Fibroblast of pulmonary artery (primary cell): ENCODE data around the gene BASP1.

Experiments used
- DNase-seq: peaks from one replicate; pipeline ENCODE4 v3.0.0-alpha.2; 2010; ENCODE audit warnings: low read depth
- H3K4me3 ChIP-seq: replicated peaks from 2 replicates; pipeline ENCODE4 v1.5.1; 2011; ENCODE audit warnings: low read depth, mild to moderate bottlenecking, control low read depth, low read length, moderate library complexity
- CTCF ChIP-seq: IDR thresholded peaks from 2 replicates; pipeline ENCODE4 v1.5.1; 2011; ENCODE audit warnings: mild to moderate bottlenecking, control low read depth, low read length, inconsistent platforms; ENCODE audit errors: missing control alignments

Gene BASP1

GRCh38 chr5:17282283-17283120 lies 65.1 kb downstream of the BASP1 start:
- no peak for TF ChIP-seq CTCF
- H3K4me3 ChIP-seq: no peak overlapping the region
- no peak for DNase-seq

- DNase-seq: no peak
- TF ChIP-seq CTCF: no peak
- H3K4me3 ChIP-seq: no peak overlapping the region
Measured at GRCh38 chr5:17283121-17283415, 65.6 kb downstream of the BASP1 start.

DNA sequence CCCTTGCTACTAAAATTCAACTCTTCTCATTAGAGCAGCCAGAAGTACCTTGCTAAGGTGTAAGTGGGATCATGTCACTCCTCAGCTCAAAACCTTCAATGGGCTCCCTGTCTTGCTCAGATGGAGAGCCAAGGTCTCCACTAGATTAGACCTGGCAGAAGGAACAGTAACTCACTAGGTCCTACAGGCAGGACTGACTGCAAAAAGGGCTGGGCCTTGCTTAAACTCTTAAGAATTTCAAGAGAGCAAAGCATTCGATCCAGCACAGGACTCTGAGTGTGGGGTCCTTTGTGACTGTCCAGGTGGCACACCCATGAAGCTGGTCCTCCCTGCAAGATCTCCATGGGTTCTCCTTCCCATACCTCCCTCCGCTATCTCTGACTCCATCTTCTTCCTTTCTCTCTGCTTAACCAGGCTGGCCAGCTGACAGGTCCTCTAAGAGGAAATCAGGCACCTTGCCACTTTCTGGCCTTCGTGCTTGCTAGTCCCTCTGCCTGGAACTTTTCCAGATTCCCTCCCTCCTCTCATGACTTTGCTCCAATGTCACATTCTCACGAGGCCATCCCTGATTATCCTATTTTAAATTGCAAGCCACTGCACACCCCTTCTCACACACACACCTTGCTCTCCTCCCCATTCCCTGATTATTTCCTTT lies 70.2 kb downstream of the BASP1 start:
- no peak for DNase-seq
- no peak overlapping the region for H3K4me3 ChIP-seq
- no peak for TF ChIP-seq CTCF

GRCh38 chr5:17288570-17288969 lies 71.1 kb downstream of the BASP1 start:
- DNase-seq: no peak
- TF ChIP-seq CTCF: no peak
- H3K4me3 ChIP-seq: no peak overlapping the region

- TF ChIP-seq CTCF: no peak
- peak; percentile 50 for DNase-seq
- H3K4me3 ChIP-seq: no peak overlapping the region
Measured at GRCh38 chr5:17289681-17290539, 72.5 kb downstream of the BASP1 start.

GRCh38 chr5:17290540-17290974 lies 73.1 kb downstream of the BASP1 start:
- TF ChIP-seq CTCF: no peak
- no peak overlapping the region for H3K4me3 ChIP-seq
- no peak for DNase-seq
